ENCODE measurements around the gene TLE5. TPM values are rescaled to one million over a fixed set of nuclear protein-coding genes. Genes with fewer than 3 reads are reported as not detected.
"Not testable (repeated sequence)": the region's sequence is repeated elsewhere in the genome, so short reads cannot be mapped to it uniquely, and the experiment has no call there.

The TLE5 gene
- total and polyA plus RNA-seq, 2 experiments from 2014 or later, result 260 to 308 TPM

GRCh38 chr19:3013263-3013725, 49.0 kb downstream of the TLE5 start:
- H3K4me2 ChIP-seq, result no peak overlapping the region
- no peaks in the 10 kb centered on the region for H3K4me1 ChIP-seq (ENCODE audit: insufficient read depth)
- TF ChIP-seq EZH2phosphoT487 (IDR thresholded peaks at IDR 0.05; ENCODE audit: low read depth, severe bottlenecking, unreplicated experiment) (no peak), CTCF (IDR thresholded peaks at IDR 0.05; ENCODE audit: poor library complexity) (no peak), EZH2 (IDR thresholded peaks at IDR 0.05; ENCODE audit: borderline replicate concordance) (no peak)
- no peaks in the 10 kb centered on the region for H3K9me2 ChIP-seq (replicated peaks; ENCODE audit: insufficient read depth)
- no peaks in the 10 kb centered on the region for H3K36me3 ChIP-seq (replicated peaks; ENCODE audit: insufficient read depth, low read depth)
- no peak overlapping the region for H3K27ac ChIP-seq
- H3K9me3 ChIP-seq (ENCODE audit: low read depth), result no peaks in the 10 kb centered on the region
- no peak overlapping the region for H2AFZ ChIP-seq
- no peaks in the 10 kb centered on the region for H4K20me1 ChIP-seq (ENCODE audit: insufficient read depth, poor library complexity, severe bottlenecking)
- no peak for DNase-seq (ENCODE audit: low spot score)
- WGBS (ENCODE audit: low lambda C conversion rate, missing lambda C conversion rate), result 84% methylated on average over 7 of the region's 7 CpGs
- no peaks in the 10 kb centered on the region for H3K79me2 ChIP-seq
- H3K27me3 ChIP-seq, result no peaks in the 10 kb centered on the region
- no peak overlapping the region for H3K4me3 ChIP-seq

GRCh38 chr19:3012621-3013262, 49.6 kb downstream of the TLE5 start:
- no peaks in the 10 kb centered on the region for H3K27me3 ChIP-seq
- H4K20me1 ChIP-seq (ENCODE audit: insufficient read depth, poor library complexity, severe bottlenecking), result no peaks in the 10 kb centered on the region
- TF ChIP-seq EZH2phosphoT487 (IDR thresholded peaks at IDR 0.05; ENCODE audit: low read depth, severe bottlenecking, unreplicated experiment) (no peak), EZH2 (IDR thresholded peaks at IDR 0.05; ENCODE audit: borderline replicate concordance) (no peak), CTCF (IDR thresholded peaks at IDR 0.05; ENCODE audit: poor library complexity) (no peak)
- no peaks in the 10 kb centered on the region for H3K79me2 ChIP-seq
- H3K9me3 ChIP-seq (ENCODE audit: low read depth), result no peaks in the 10 kb centered on the region
- H3K9me2 ChIP-seq (replicated peaks; ENCODE audit: insufficient read depth), result no peaks in the 10 kb centered on the region
- 65% methylated on average over 16 of the region's 16 CpGs for WGBS (ENCODE audit: low lambda C conversion rate, missing lambda C conversion rate)
- DNase-seq (ENCODE audit: low spot score), result no peak
- no peak overlapping the region for H3K27ac ChIP-seq
- H3K4me3 ChIP-seq, result no peak overlapping the region
- no peak overlapping the region for H2AFZ ChIP-seq
- no peaks in the 10 kb centered on the region for H3K4me1 ChIP-seq (ENCODE audit: insufficient read depth)
- H3K36me3 ChIP-seq (replicated peaks; ENCODE audit: insufficient read depth, low read depth), result no peaks in the 10 kb centered on the region
- H3K4me2 ChIP-seq, result no peak overlapping the region

DNA sequence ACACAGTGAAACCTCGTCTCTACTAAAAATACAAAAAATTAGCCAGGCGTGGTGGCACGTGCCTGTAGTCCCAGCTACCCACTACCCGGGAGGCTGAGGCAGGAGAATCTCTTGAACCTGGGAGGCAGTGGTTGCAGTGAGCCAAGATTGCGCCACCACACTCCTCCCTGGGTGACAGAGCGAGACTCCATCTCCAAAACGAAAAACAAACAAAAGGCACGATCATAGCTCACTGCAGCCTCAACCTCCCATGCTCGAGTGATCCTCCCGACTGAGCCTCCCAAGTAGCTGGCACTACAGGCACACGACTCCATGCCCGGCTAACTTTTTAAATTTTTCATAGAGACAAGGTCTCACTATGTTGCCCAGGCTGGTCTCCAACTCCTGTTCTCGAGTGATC, 50.2 kb downstream of the TLE5 start:
- WGBS (ENCODE audit: low lambda C conversion rate, missing lambda C conversion rate), result 91% methylated on average over 13 of the region's 13 CpGs
- not testable (repeated sequence) for H3K4me2 ChIP-seq; H3K4me3 ChIP-seq; H3K27me3 ChIP-seq; H3K4me1 ChIP-seq (ENCODE audit: insufficient read depth); DNase-seq (ENCODE audit: low spot score); H3K36me3 ChIP-seq (replicated peaks; ENCODE audit: insufficient read depth, low read depth); H4K20me1 ChIP-seq (ENCODE audit: insufficient read depth, poor library complexity, severe bottlenecking); H3K27ac ChIP-seq; H2AFZ ChIP-seq; H3K79me2 ChIP-seq; H3K9me2 ChIP-seq (replicated peaks; ENCODE audit: insufficient read depth); H3K9me3 ChIP-seq (ENCODE audit: low read depth)

GRCh38 chr19:3010871-3011270, 51.4 kb downstream of the TLE5 start:
- H3K79me2 ChIP-seq, result no peaks in the 10 kb centered on the region
- H3K4me2 ChIP-seq, result no peak overlapping the region
- no peak overlapping the region for H2AFZ ChIP-seq
- H3K27ac ChIP-seq, result no peak overlapping the region
- H3K27me3 ChIP-seq, result no peaks in the 10 kb centered on the region
- no peaks in the 10 kb centered on the region for H3K4me1 ChIP-seq (ENCODE audit: insufficient read depth)
- H4K20me1 ChIP-seq (ENCODE audit: insufficient read depth, poor library complexity, severe bottlenecking), result no peaks in the 10 kb centered on the region
- H3K9me2 ChIP-seq (replicated peaks; ENCODE audit: insufficient read depth), result no peaks in the 10 kb centered on the region
- 95% methylated on average over 13 of the region's 13 CpGs for WGBS (ENCODE audit: low lambda C conversion rate, missing lambda C conversion rate)
- no peak for DNase-seq (ENCODE audit: low spot score)
- no peaks in the 10 kb centered on the region for H3K36me3 ChIP-seq (replicated peaks; ENCODE audit: insufficient read depth, low read depth)
- TF ChIP-seq CTCF (IDR thresholded peaks at IDR 0.05; ENCODE audit: poor library complexity), result no peak
- no peak for TF ChIP-seq EZH2 (IDR thresholded peaks at IDR 0.05; ENCODE audit: borderline replicate concordance)
- TF ChIP-seq EZH2phosphoT487 (IDR thresholded peaks at IDR 0.05; ENCODE audit: low read depth, severe bottlenecking, unreplicated experiment), result no peak
- H3K4me3 ChIP-seq, result no peak overlapping the region
- H3K9me3 ChIP-seq (ENCODE audit: low read depth), result no peaks in the 10 kb centered on the region

All from hepatocyte (in vitro differentiated cells).